Colon (tissue), 2 donors: ENCODE measurements around the gene SSX2IP.

Experiments
- FAIRE-seq: peaks from 2 replicates; lab custom pipeline; 2012; peaks lifted over from hg19 to GRCh38; lab: Jason Lieb, UNC
- donor health status: control.
- donor health status: control.

SSX2IP gene

DNA sequence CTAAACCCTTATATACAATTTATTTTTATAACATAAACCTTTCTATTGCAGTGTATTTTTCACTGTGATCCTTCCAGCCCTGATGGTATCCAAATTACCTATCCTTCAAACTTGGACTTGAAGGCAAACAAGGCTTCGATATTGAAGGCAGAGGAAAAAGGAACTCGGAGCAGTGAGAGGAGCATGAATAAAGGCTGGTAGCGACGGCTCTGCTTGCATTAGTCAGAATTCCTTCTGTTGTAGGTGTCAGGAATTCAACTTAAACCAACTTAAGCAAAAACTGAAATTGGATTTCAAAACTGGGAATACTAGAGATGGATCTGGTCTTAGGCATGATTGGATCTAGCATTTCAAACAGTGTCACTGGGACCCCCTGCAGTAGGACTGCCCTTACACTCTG is 17.8 kb upstream of the SSX2IP start:
- FAIRE-seq = no peak

DNA sequence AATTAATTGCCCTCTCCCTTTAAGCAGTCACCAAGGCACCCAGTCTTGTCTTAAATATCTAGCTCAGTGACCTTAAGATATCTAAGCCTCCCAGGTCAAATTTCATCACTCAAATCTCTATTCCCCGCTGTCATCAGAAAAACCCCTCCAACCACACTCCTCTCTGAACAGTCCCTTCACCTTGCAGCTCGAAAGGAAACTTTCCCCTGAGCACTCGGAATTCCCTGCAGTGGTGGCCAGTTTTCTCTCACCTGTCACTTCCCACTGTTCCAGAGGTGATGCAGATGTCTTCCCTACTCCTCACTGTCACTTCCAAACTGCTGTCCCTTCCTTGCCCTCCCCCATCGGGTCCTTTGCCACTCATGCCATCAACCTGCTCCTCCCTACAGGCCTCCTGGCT is 15.3 kb upstream of the SSX2IP start:
- FAIRE-seq = no peak

DNA sequence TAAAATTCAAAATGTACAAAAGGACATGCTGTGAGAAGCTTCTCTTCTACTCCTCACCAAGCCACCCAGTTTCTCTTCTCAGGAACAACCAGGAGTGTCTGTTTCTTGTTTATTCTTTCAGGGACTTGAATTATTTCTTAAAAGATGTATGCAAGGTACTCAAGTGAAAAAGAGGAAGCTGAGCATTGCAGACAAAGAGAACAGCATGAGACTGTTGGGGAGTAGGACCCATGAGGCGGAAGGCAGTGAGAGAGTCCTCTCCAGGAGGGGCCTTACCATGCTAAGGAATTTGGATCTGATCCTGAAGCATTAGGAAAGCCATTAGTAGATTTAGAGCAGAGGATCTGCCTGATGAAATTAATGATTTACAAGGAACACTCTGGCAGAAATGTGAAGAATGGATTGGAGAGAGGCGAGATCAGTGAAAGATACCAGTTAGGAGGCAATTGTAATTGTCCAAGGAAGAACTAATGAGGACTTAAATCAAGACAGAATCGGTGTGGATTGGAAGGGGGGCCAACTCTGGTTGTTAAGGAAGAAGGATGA is 14.7 kb upstream of the SSX2IP start:
- no peak for FAIRE-seq

DNA sequence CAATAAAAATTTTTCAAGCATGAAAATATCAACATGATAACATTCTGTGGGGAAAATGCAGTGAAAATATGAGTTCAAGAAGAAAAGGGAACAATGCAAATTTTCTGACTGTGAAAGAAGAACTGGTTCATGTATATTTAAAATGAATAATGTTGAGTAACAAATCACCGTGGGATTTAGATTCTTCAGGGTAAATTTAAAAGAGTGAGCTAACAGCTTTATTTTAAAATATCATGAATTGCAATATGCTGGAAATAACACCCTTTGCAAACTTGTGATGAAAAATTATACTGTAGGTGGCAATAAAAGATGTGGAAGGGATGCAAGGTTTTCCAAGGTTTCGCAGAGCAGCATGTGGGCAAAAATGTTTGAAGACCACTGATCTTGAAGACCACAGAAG is 13.2 kb upstream of the SSX2IP start:
- FAIRE-seq = no peak

DNA sequence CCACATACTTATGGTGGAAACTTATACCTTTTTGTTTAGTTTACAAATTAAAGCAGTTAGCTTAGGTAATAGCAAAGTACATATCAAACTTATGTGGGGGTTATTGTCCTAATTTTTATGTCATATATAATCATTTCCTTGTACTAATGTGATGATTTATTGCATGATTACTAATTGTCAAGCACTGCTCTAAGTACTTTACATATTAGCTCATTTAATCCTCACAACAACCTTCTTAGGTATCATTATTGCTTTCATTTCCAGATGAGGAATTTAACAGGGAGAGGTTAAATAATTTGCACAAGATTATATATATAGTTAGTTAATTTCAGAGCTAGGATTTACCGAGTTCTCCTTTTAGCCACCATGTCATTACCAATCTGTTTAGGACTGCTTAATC is 11.9 kb upstream of the SSX2IP start:
- FAIRE-seq = no peak

DNA sequence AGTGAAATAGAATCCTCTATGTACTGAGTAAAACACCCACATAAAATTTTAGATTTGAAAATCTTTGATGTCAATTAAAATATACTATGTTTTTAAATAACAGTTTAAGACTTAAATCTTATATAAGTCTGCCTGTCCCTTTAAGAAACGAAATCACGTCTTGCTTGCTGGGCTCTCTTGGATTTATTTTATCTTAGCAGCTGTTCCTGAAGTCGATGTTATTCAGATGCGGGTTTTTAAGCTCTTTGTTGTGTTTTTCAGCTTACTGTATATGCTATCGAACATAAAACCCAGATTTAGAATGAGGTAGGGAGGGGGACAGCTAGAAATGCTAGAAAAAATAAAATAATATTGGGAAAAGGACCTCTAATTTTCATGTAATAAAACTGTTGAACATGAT is 11.1 kb upstream of the SSX2IP start:
- FAIRE-seq = peak; percentile 49

DNA sequence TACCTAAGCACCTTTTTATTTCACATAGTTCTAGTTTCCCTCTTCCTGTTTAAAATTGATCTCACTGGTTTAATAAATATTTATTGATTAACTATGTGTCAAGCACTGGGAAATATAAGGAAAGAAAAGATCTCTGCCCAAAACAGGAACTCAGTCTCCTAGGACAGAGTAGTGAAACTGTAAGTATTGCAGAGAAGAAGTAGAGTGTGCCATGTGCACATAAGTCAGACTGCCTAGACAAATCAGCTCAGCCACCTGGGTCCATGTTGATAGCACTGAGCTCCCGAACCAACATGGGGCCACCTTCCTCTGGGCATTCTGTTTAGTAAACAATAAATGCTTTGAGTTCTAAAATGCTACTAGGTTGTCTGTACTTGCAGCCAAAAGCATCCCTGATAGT is 9.8 kb upstream of the SSX2IP start:
- FAIRE-seq = no peak

DNA sequence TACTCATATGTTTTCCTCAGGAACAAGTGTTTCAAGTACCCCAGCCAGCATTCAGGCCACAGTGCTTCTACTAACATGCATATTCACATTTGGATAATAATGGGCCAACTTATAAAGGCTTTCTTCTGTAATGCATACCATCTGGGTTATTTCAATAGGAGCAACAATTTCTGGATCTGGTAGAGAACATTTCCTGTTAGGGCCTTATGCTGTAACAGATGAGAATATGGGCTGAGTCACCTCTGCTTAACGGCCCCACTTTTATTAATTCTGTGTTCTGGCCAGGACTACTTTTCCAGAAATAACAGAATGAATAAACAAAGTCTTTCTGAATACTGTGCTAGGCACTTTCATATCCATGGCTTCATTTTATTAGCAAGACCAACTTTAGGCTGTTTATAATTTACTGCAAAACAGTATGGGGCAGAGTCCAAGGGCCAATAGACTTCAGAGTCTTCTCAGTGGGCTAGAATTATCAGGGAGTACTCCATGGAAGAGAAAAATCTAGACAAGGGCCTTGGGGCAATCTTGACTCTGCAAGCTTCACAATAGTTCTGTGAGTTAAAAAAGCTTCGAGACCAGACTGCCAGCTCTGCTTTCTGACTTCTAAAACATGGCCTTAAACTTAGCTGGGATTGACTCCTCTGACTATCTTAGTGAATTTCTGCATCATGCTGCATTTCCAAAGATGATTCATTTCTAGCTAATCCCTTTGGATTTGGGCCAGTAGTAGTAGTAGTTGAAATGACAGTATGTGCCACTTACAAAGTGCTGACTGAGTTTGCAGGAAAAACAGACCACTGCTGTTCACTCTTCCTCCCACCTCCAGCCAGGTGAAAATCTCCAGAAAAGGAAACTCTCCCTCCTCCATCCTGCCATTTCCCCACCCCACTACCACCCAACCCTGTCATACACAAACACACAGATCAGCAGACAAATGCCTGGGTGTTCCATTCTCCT is 8.2 kb upstream of the SSX2IP start:
- FAIRE-seq = no peak

DNA sequence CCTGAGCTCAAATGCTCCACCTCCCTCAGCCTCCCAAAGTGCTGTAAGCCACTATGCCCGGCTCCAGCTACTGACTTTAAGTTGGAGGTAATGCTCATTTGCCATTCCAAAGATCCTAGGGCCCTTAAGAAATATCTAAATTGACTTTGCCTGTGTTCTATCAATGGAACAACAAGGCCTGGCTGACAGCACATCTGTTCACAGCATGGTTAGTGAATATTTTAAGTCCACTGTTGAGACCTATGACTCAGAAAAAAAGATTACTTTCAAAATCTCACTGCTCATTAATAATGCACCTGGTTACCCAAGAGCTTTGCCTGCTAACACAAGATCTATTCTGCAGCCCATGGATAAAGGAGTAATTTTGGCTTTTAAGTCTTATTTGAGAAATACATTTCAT is 3.5 kb upstream of the SSX2IP start:
- no peak for FAIRE-seq

DNA sequence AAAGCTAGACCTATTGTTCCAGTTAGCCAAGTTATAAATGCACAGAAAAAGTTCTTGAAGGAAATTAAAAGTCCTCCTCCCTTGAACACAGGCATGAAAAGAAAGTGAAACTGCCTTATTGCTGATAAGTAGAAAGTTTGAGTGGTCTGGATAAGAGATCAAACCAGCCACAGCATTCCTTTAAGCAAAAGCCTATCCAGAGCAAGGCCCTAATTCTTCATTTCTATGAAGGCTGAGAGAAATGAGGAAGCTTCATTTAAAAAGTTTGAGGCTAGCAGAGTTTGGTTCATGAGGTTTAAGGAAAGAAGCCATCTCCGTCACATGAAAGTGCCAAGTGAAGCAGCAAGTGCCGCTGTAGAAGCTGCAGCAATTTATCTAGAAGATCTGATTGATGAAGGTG is 2.7 kb upstream of the SSX2IP start:
- no peak for FAIRE-seq

DNA sequence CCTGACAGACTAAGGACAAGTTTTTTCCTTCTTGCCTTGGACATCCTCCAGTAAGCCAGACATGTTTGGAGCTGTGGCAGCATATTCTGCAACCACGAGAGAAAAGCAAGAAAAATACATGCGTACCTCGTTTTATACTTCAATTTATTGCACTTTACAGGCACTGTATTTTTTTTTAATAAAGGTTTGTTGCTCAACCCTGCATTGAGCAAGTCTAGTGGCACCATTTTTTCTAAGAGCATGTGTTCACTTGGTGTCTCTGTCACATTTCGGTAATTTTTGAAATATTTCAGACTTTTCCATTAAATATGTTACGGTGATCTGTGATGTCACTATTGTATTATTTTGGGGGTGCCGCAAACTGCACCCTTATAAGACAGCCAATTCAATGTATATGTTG is 2.1 kb upstream of the SSX2IP start:
- FAIRE-seq = no peak

DNA sequence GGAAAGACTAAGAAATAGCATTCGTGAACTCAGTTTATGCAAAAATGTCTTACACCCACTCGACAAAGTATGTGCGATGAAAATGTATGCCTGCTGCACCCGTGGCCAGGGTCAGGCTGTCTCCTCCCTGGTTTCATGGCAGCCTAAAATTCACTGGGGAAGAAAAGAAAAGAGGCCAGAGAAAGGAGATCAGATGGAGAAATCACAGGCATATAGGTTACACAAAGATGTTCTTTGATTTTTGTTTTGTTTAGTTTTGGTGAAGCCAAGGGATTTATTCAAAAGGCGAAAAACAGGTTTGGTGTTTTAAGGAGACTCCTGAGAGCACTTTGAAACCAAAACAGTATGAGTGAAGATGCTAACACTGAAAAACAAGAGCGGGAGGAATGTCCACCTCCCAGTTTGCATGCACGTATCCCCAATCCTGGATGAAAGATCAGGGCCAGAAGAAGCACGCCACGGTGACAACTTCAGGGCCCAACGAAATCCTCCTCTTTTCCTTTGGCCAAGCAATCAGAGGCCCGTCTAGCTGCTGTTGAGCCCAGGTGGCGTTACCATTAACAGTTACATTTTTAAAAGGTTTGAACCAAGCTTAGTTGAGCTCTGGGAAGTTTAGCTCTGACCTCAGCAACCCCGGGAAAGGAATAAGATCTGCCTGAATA is 992 bp upstream of the SSX2IP start:
- FAIRE-seq = no peak

DNA sequence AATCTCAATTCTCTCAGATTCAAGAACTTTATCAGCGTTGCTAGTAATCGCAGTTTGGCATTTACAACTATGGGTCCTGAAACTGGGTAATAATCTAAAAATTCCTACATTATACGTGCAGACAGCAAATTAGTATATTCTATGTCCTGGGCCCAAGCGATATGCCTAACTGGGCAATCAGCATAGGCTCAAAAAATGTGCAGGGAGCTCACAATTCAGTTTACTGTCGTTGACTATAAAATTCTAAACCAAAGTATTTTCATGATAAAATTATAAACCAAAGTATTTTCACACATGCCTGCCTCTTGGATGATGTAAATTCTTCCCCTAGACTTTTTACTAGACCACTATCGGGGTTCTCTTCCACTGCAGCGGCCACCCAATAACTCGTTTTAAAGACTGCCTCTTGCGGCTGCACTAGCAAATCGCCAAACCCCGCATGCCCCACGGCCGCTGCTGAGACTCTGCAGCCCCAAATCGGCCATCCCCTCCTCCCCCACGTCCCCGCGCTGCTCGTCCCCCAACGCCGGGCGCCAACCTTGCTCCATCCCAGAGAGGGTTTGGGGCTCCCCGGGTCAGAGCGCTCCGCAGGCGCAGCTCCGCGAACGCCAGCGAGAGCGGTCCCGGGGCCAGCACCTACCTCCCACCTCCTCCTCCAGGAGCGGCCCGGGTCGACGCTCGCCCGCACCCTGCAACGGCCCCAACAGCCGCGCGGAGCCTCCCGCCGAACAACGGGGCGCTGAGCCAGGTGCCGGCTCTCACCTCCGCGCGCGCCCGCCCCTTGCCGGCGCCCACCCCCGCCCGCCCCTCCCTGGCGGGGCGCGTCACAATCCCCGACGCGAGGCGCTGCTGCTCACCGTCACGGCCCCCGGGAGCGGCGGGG is 506 bp downstream of the SSX2IP start:
- FAIRE-seq = no peak

DNA sequence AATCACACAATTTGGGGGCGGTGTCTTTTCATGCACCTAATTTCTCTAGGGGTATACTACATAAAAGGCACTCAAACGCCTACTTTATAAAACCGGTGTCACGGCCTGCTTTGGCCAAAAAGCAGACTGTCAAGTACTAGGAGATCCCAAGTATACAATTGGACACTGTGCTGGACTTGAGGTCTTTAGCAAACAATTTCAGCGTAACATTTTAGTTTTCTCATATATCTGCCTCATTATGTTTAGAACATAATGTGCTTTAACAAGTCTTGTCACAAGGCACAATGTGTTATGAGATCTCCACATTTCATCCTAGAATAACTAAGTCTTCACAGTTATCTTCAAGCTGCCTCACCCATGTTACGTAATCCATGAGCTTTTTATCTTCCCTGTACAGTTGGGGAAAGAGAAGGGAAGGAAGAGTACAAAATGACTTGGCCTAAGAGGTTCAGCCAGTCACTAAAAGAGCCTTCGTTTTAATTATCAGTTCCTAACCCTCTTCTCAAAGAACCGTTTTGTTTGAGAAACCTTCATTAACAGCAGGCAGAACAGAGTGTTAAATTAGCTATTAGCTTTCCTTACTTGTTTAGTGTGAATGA is 1.7 kb downstream of the SSX2IP start:
- no peak for FAIRE-seq

DNA sequence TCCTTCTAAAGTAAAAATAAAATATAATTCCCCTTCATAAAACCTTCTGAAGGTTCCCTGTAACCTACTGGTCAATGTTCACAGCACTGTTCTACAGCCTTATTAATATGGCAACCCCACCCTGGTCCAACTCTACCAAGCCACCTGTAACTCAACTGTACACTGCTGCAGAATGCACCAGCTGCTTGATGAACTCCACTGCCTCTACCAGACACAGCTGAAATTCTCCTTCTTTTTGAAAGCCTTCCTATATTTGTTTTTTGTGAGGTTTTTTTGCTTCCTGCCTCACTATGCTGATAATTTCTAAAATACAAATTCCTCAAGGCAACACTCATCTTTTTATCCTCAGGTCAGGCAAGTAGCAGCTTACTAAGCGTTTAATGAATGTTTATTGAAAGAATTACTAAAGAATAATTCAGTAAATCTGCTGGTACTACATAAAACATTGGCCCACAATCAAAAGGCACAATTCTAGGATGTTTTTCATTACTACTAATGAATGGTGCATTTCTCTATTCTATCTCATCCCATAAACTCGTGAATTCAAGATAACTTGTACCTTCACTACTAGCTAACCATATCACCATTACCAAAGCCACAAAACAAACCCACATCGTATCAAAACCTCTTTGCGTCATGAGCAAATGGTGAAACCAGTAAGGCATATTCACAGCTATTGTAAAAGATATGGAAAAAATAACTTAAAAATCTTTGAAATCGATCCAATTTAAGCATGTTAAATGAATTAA is 2.4 kb downstream of the SSX2IP start:
- no peak for FAIRE-seq

DNA sequence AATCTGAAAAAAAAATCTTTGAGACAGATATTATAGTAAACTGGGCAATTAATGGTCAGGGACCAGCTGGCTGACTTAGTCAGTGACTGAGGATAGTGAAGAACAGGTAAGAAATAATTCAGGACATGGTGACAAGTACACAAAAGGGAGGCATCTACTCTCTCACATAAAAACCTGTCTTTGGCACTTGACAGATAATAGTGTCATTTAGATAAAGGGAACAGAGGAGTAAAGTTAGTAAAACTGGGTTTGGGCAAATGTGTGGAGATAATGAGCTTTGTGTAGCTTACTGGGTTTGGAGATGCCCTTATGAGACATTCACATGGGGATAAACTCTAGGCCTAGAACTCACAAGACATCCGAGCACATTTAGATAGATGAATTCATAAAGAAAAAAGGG is 4.0 kb downstream of the SSX2IP start:
- FAIRE-seq = no peak

DNA sequence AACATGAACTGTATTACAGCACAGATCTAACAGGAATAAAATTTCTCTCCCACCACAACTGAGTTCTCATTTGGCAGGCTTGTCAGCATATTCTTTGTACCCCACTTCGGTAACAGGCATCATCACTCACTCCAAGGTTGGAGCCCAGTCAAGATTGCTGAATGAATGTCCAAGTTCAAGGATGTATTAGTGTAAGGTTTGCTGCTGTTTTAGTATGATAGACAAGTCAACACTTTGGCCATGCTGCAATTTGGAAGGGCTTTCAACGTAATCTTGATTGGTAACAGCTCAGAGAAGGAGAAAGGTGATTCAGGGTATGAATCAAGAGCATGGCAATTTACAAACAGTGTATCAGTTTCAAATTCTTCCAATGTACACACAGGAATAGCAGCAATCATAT is 6.8 kb downstream of the SSX2IP start:
- FAIRE-seq = no peak

DNA sequence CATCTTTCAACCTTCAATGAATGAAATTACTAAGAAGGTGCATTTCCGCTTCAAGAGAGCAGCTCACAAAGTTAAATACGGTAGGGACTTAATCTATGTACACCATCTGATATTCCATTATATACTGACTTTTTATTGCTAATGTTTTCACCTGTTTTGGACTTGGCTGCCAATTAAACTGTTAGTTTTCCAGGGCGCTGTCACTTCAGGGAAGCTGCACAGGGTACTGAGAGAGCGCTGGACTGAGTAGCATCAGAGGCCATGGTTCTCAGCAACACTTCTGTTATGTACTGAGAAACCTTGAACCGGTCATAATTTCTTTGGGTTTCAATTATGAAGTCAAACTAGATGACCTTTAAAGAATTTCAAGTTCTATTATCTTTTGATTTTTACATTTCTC is 8.2 kb downstream of the SSX2IP start:
- FAIRE-seq = no peak

DNA sequence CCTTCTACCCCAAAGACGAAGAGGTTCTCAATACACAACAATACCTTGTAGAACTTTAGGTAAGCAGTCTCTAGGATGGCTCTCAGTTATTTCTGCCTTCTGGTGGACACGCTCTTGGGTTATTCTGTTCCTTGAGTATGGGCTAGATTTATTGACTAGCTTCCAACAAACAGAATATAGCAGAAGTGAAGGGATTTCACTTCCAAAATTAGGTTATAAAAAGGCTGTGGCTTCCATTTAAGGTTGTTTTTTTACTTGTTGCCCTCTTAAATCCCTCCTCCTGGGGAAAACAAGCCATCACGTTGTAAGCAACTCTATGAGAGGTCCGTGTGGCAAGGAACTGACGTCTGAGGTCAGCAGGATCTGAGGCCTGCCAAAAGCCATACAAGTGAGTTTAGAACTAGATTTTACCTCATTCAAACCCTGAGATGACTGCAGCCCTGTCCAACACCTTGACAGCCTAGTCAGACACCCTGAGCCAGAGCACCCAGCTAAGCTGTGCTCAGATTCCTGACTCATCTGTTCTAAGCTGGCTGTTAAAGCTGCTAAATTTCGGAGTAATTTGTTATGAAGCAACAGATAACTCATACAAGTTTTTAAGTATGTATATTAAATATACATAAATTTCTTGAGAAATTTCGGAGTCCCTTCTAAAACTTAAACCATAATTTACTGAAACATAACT is 12.7 kb downstream of the SSX2IP start:
- FAIRE-seq = no peak

DNA sequence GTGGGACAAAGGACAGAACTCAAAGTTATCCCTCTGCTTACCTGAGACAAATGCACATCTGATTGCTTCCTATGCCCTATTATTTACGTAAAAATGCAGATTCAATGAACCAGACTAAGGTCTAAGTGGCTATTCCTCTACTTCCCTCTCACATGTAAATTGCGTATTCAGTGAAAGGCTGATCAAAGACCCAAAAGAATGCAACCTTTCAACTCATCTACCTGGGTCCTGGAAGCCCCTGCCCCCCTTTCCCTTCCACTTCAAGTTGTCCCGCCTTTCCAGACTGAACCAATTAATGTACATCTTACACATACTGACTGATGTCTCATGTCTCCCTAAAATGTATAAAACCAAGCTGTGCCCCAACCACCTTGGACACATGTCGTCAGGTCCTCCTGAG is 14.6 kb downstream of the SSX2IP start:
- no peak for FAIRE-seq

DNA sequence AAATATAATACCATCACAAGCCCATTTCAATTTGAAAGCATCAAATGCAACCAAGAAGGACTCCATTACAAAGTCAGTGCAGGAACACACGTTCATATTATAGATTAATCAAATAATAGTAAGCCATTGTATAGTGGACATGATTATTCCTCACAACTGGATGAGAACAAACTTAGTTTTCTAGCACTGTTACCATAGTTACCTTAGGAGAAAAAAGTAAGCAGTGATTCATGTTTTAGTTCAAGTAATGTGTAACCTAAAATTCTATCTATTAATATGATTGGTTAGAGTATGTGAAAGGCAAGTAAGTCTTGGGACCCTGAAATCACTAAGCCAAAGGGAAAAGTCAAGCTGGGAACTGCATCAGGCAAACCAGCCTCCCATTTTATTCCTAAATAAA is 15.2 kb downstream of the SSX2IP start:
- no peak for FAIRE-seq
